Measurements from ENCODE around the gene DNMT3A.

DNA sequence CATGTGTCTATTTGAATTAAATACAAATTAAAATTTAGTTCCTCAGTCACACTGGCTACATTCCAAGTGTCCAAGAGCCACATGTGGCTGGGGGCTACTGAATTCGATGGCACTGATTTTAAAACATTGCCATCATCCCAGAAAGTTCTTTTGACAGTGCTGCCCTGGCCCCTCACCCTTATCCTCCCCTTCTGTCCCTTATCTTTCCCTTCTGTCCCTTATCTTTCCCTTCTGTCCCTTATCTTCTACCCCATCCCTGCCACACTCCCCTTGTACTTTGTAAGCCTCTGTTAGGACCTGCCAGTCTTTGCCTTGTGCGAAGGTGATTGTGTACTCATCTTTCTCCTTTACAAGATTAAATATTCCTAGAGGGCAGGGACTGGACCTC, 85.2 kb downstream of the DNMT3A start:
- no peak for TF ChIP-seq SP1 (IDR thresholded peaks at IDR 0.05; ENCODE audit: low read depth, low read length)
- no peak for TF ChIP-seq HDAC6 (IDR thresholded peaks at IDR 0.05; ENCODE audit: low read depth, low read length)
- TF ChIP-seq BCL11A (IDR thresholded peaks at IDR 0.05; ENCODE audit: low read depth in 2 of 2, low read length in 2 of 2): no peak
- TF ChIP-seq, protein P1, sequence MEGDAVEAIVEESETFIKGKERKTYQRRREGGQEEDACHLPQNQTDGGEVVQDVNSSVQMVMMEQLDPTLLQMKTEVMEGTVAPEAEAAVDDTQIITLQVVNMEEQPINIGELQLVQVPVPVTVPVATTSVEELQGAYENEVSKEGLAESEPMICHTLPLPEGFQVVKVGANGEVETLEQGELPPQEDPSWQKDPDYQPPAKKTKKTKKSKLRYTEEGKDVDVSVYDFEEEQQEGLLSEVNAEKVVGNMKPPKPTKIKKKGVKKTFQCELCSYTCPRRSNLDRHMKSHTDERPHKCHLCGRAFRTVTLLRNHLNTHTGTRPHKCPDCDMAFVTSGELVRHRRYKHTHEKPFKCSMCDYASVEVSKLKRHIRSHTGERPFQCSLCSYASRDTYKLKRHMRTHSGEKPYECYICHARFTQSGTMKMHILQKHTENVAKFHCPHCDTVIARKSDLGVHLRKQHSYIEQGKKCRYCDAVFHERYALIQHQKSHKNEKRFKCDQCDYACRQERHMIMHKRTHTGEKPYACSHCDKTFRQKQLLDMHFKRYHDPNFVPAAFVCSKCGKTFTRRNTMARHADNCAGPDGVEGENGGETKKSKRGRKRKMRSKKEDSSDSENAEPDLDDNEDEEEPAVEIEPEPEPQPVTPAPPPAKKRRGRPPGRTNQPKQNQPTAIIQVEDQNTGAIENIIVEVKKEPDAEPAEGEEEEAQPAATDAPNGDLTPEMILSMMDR (IDR thresholded peaks at IDR 0.05; ENCODE audit: control extremely low read depth in 1 of 3, insufficient read depth in 1 of 3, low read depth in 1 of 3, low read length in 3 of 3): no peak
- no peak for TF ChIP-seq CREB1 (IDR thresholded peaks at IDR 0.05)
- no peak for TF ChIP-seq POLR2A (IDR thresholded peaks at IDR 0.05; ENCODE audit: control extremely low read depth in 1 of 2, low read depth in 2 of 2, low read length in 2 of 2)
- TF ChIP-seq EP300 (IDR thresholded peaks at IDR 0.05; ENCODE audit: borderline replicate concordance in 1 of 2, low read depth in 2 of 2, low read length in 2 of 2): no peak
- TF ChIP-seq, protein P2, sequence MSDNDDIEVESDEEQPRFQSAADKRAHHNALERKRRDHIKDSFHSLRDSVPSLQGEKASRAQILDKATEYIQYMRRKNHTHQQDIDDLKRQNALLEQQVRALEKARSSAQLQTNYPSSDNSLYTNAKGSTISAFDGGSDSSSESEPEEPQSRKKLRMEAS (IDR thresholded peaks at IDR 0.05): no peak
- TF ChIP-seq EZH2 (IDR thresholded peaks at IDR 0.05; ENCODE audit: low read depth, low read length, severe bottlenecking): no peak
- no peak for TF ChIP-seq RAD21 (IDR thresholded peaks at IDR 0.05 in 1 of 2, conservative IDR thresholded peaks at IDR 0.05 in 1 of 2; ENCODE audit: low read depth in 2 of 2, low read length in 2 of 2)
- no peak for TF ChIP-seq NANOG (IDR thresholded peaks at IDR 0.05; ENCODE audit: insufficient read depth, low read depth, low read length, poor library complexity, severe bottlenecking)
- TF ChIP-seq POLR2AphosphoS5 (IDR thresholded peaks at IDR 0.05; ENCODE audit: low read depth, low read length): no peak
- TF ChIP-seq, protein P3, sequence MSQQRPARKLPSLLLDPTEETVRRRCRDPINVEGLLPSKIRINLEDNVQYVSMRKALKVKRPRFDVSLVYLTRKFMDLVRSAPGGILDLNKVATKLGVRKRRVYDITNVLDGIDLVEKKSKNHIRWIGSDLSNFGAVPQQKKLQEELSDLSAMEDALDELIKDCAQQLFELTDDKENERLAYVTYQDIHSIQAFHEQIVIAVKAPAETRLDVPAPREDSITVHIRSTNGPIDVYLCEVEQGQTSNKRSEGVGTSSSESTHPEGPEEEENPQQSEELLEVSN (IDR thresholded peaks at IDR 0.05): no peak
- TF ChIP-seq RFX5 (IDR thresholded peaks at IDR 0.05; ENCODE audit: borderline replicate concordance, low read depth, low read length): no peak
